Esophagus mucosa (tissue), 1 donor: ENCODE data around the gene THBS3. TPM values are rescaled to one million over a fixed set of nuclear protein-coding genes. Genes with fewer than 3 reads are reported as not detected.
"Not testable (repeated sequence)": the region's sequence is repeated elsewhere in the genome, so short reads cannot be mapped to it uniquely, and the experiment has no call there.

Source experiments
- ATAC-seq: fragments of 200-7000 bp; cut with Tn5 transposase; one replicate; pipeline ENCODE4 v1.9.1; 2020
- total RNA-seq: library from RNA; stranded (reverse); gene quantifications from one replicate; pipeline ENCODE4 v1.2.4, GENCODE V29; 2023
- donor health status: DM: yes; HTN: yes; CAD: no.

The THBS3 gene
- total RNA-seq, 1 donor from 2014 or later, result 14.5 TPM

DNA sequence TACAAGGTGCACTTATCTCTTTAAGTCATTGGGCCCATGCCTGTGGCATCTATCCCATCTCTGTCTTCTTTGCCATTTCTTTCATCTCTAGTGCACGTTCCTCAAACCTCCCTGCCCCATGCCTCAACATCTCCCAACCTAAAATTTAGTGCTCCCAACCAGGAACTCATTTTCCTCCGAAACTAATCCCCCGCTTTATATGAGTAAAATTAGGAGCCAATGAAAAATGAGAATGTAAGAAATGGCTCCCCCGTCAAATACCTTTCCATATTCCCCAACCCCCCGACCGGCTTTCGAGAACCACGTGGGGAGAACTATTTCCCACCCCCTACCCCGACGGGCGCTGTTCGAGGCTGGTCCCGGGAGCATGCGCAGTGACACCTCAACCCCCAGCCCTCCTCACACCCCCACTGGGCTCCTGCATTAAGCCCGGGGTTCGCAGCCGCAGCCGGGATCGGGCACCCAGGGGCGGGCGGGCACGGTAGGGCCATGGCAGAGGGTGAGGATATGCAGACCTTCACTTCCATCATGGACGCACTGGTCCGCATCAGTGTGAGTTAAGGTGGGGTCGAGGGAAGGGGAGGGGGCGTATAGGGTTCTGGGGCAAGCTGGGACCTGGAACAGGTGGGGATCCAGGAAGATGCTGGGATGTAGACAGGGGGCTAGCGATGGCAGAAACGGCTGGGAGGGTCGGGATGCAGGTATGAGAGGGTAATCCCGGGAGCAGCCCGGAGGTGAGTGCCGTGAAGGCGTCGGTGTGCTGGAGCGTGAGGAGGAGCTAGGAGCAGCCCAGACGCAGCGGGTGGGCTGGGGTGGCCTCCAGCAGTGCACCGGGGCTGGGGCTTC, 34.0 kb downstream of the THBS3 start, which contains the start of gene TRIM46:
Gene TRIM46 (plus strand): TSS at position 372 of the 846 bp plus-strand sequence. CDS start 118 bp downstream, at position 490.
- ATAC-seq, result no peak

DNA sequence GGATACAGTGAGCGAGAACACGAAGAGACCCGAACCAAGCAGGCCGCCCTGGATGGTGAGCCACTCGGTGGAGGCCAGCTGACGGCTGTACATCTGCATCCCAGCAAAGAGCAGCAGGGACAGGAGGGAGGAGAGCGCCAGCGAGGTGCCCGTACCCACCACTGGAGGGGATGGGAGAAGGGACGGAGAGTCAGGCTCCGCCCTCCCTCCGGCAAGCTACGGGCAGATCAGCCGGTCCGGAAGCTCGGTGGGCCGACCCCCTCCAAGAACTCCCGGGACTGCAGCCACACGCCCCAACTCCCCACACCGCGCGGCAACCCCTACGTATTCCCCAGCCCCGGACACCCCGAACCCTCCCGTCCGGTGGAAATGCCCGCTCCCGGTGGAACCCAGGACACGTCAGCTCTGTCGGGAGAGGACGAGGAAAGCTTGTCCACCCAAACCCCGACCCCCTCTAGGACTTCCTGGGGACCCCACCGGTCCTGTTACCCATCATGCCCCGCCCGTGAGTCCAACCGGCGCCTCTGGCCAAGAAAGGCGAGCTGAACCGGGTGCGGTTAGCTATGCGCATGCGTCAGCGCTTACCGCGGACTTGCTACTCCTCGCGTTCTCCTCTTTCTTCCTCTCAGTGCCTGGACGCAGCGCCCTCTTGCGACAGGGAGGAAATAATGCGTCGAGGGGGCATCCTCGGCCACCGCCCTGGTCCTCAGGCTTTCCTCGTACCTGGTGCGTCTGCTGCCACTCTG, 34.8 kb downstream of the THBS3 start, which contains the start of gene KRTCAP2:
Gene KRTCAP2 (minus strand): TSS at position 573 of the 746 bp plus-strand sequence. CDS start 80 bp downstream, at position 493.
- peak; percentile 70 for ATAC-seq

DNA sequence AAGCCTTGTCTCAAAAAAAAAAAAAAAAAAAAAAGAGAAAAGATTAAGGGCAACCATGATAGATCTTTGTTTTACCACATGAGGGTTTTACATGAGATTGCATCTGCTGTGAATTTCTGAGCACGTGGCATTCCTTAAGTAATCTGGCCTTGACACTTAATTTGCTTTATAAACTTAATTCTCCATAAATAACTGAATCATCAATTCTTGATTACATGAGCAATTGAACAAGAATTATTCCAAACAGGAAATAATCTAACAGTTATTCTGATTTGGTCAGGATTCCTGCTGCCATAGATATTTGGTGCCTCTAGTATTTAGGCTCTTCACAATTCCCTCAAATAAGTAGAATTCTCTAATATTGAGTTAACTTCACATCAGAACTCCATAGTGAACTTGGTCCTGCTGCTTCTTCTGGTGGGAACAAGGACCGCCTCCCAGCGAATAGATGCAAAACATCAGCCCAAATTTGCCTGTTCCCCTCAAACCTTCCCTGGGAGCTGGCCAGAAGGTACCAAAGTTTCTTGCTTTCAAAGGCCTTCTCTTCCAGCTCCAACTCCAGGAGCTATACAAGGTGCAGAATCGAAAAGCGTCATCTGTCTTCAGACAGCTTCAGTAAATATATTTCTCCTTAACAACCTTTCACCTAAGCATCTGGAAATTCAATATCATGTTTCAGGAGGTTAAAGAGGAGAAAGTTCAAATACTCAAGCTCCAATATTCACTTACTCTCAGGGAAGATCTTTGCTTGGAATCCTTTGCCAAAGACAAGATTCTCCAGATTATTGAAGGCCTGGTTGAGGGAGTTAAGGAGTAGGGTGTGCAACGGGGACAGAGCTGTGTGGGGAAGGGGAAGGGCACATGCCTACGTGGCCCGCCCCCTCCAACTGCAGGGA, 35.6 kb downstream of the THBS3 start:
- no peak for ATAC-seq

DNA sequence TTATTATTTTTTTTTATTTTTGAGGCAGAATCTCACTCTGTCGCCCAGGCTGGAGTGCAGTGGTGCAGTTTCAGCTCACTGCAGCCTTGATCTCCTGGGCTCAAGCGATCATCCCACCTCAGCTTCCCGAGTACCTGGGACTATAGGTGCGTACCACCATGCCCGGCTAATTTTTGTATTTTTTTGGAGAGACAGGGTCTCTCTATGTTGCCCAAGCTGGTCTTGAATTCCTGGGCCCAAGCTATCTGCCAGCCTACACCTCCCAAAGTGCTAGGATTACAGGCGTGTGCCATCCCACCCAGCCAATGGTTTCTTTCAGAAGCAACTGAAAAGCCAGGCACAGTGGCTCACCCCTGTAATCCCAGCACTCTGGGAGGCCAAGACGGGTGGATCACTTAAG, 36.9 kb downstream of the THBS3 start:
- ATAC-seq, result no peak

DNA sequence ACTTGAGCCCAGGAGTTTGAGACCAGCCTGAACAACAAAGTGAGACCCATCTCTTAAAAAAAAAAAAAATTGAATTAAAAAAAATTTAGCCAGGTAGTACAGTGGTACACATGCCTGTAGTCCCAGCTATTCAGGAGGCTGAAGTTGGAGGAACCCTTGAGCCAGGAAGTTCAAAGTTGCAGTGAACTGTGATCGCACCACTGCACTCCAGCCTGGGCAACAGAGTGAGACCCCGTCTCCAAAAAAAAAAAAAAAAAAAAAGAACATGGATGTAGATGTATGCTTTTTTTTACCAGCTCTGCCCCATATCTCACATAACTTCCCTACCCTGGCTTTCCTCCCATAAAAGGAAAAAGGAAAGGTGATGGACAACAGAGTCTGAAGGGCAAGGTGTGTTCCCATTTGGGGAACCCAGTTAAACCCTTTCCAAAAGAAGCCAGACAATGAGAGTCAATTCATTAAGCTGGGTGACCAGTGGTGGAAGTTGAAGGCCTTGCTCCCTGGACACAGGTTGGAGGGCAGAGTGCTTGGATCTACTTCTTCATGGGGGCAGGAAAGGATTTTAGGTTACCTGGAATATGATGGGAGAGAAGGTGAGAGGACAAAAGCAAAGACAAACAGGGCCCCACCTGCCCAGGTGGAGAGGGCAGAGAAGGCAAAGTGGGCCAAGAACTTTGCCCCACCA, 37.5 kb downstream of the THBS3 start:
- ATAC-seq, result no peak

DNA sequence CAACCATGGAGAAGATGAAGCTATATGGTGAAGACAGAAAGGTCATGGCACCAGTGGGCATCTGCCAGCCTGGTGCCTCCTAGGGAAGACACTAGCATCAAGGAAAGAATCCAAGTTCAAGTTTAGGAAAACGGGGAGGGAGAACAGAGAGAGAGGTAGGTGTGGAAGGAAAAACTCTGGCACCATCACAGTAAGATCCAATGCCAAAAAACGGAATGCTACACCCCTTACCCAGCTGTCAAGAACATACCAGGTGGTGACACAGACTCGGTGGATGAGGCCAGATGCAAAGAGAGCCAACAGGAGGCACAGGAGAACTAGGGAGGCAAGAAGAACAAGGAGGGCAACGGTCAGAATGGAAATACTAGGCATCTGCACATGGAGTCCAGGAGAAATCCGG, 38.2 kb downstream of the THBS3 start:
- ATAC-seq, result no peak

DNA sequence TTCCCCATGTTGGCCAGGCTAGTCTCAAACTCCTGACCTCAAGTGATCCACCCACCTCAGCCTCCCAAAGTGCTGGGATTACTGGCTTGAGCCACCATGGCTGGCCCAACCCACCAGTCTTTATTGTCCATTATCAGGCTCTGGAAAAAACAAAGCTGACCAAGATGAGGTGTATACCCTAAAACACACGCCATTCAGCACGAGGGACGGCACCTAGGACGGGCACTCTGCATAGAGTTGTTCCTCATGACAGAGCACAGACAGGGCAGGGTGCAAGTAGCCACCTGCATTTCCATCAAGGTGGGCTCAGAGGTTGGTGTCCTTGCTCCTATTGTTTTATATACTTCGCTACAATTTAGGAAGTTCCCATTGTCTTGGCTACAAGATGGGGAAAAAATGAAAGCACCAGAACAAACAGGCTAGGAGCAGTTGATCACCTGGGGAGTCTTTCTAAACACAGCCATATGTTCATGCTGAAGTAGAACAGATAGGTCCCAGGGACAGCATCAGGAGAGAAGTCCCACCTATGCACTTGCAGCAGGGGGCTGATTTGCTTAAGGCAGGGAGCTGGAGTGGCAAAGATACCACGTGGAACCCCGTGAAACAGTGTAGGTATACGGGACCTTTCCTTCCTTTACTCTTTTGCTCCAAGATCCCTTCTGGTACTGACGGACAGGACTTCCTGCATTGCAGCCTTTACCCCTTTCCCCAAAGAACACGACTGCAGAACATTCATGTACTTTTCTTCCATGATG, 39.1 kb downstream of the THBS3 start:
- ATAC-seq, result no peak

DNA sequence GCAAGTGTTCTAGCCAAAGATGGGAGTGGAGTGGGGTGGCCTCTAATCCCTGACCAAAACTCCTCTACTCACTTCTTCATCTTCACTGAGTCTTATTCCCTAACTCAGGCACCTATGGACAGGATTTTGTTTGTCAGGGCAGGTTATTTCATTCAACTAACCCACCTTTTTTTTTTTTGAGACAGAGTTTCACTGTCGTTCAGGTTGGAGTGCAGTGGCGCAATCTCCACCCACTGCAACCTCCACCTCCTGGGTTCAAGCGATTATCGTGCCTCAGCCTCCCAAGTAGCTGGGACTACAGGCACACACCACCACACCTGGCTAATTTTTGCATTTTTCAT, 39.6 kb downstream of the THBS3 start:
- not testable (repeated sequence) for ATAC-seq

DNA sequence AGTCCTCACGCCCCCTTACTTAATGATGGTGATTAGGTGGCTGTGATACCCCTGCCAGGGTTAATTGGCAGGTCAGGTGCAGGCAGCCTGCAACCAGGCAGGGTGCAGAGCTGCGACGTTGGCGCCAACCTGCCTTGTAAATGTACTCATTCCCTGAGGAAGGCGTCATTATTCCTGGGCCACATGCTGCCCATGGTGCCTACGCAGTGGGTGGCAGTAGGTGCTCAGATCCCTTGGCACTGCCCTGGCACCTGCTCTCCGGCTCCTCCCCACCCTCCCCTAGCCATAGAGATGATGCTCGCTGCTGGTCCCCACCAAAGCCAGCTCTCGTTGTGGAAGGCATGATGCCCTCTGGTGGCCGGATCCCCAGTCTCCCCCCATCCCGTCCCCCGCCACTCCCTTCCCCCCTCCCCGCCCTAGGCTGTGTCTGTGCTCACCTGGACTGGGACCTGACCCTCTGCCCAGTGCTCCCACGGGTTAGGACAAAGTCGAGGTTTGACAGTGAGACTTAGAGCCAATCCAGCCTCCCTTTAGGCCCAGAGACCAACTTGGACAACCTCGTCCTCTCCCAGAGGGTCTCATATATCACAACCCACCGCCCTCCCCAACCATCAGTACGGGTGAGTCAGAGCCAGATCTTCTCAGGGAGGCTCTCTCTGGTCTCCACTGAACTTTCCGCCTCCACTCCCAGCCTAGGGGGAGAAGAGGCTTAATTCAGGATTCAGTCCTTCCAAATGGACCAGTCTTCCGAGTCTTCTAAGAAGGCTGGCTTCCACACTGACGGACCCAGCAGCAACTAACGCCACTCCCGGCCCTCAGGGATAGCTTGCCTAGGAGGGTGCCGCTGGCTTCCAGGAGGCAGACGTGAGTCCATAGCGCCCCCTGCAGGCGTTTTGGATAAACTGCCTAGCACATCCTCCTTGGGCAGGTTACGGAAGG, 40.3 kb downstream of the THBS3 start:
- ATAC-seq, result peak; percentile 81

DNA sequence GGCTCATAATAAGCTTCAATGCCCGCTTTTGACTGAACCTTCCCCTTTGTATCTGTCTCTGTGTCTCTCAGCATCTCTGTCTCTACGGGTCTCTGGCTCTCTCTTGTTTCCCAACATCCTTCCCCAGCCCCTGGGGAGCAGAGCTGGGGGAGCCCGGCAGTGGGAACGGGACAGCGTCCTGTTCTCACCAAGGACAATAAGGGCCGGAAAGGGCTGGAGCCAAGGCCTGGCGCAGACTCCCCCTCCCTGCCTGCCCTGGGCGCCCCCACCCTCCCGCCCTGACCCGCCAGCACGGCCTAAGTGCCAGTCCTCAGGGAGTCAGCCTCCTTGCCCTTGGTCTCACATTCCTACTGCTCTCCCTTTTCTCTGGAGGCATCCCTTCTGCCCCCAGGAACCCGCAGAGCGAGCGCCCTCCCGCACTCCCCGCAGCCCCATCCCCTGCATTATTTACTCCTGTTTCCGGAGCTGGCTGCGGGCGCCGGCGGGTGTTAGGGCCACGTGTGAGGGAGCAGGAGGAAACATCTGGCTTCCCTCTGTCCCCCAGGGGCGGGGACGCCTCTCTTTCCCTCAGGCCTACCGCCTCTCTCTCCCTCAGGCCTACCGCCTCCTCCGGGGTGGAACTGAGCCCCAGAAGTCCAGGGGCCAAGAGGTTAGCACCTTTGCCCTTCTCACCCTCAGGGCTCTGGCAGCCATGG, 41.1 kb downstream of the THBS3 start:
- ATAC-seq, result peak; percentile 24

DNA sequence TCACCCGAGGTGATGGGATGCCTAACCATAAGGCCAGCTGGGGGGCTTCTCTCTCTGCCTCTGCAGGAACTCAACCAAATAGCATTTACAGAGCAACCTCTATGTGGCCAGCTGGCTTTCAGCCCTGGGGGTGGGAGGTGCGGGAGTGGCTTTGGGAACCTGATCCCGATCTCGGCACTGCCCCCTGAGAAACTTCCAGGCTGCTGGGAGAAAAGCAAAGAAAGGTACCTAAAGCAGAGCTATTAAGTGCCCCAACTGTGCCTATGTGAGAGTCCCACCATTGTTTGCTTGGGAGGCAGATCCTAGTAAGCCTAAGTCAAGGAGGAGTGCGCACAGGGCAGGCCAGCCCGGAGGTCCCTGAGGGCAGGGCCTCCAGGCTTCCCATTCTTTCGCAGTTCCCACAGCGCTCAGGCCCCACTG, 41.6 kb downstream of the THBS3 start:
- ATAC-seq, result no peak

DNA sequence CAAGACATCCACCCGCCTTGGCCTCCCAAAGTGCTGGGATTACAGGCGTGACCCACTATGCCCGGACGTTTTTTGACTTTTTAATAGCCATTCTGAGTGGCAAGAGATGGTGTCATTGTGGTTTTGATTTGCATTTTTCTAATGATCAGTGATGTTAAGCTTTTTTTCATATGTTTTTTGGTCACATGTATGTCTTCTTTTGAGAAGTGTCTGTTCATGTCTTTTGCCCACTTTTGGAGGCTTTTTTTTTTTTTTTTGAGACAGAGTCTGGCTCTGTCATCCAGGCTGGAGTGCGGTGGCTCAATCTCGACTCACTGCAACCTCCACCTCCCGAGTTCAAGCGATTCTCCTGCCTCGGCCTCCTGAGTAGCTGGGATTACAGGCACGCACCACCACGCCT, 43.1 kb downstream of the THBS3 start:
- ATAC-seq, result not testable (repeated sequence)

DNA sequence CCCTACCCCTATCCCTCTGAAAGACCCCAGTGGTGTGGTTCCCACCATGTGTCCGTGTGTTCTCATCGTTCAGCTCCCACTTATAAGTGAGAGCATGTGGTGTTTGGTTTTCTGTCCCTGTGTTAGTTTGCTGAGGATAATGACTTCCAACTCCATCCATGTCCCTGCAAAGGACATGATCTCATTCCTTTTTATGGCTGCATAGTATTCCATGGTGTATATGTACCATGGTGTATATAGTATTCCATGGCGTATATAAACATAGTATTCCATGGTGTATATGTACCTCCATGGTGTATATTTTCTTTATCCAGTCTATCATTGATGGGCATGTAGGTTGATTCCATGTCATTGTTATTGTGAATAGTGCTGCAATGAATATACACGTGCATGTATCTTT, 43.9 kb downstream of the THBS3 start:
- ATAC-seq, result not testable (repeated sequence)

DNA sequence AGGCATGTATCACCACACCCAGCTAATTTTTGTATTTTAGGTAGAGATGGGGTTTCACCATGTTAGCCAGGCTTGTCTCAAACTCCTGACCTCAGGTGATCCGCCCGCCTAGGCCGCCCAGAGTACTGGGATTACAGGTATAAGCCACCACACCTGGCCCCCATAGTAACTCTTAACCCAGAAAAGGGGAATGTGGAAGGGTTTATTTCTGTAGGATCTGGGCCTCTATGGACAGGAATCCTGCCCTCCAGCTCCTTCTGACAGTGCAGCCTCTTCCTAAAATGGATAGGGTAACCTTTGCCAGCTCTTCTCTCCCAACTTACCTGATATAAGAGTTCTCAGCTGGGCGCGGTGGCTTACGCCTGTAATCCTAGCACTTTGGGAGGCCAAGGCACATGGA, 45.1 kb downstream of the THBS3 start:
- not testable (repeated sequence) for ATAC-seq

DNA sequence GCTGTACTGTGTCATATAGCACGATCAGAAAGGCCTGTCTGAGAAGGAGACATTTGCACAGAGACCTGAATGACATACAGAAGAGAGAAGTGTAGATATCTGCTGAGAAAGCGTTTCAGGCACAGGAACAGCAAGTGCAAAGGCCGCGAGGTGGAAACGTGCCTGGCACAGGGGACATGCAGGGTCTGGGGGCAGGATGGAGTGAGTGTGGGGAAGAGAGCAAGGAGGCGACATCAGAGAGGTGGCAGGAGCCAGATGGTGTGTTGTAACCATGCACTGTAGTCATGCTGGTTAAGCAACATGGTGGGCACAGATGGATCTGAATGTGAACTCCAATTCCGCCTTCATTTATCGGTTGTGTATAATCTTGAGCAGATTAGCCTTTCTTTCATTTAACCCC, 47.6 kb downstream of the THBS3 start:
- no peak for ATAC-seq

DNA sequence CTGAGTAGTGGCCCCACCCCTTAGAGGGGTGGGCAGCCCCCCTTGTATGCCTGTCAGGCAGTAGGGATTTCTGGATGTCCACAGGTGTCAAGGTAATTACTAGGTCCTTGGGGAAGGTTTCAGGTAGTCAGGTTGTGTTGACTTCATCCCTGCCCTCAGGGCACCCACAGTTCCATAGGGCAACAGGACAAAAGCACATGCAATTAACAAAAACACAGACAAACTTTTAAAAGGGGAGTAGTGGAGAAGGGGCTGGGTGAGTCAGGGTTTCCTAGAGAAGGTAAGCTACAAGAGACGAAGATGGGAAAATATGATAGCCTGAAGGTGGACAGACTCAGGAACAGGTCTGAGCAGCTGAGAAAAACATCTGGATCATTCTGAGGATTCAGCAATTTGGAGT, 48.7 kb downstream of the THBS3 start:
- no peak for ATAC-seq

DNA sequence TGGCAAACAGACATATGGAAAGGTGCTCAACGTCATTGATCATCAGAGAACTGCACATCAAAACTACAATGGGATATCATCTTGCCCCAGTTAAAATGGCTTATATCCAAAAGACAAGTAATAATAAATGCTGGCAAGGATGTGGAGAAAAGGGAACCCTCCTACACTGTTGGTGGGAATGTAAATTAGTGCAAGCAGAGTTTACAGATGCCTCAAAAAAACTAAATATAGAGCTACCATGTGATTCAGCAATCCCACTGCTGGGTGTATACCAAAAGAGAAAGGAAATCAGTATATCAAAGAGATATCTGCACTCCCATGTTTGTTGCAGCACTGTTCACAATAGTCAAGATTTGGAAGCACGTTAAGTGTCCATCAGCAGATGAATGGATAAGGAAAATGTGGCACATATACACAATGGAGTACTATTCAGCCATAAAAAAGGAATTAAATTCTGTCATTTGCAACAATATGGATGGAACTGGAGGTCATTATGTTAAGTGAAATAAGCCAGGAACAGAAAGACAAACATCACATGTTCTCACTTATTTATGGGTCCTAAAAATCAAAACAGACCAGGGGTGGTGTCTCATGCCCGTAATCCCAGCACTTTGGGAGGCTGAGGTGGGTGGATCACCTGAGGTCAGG, 51.6 kb downstream of the THBS3 start:
- not testable (repeated sequence) for ATAC-seq
